HUES48 (cell line): Measurements from ENCODE around the gene MAP3K7CL.

Experiments used
- H3K27ac ChIP-seq: one replicate; pipeline ENCODE4 v1.7.0; 2013; ENCODE audit warnings: low read depth, low read length, inconsistent platforms
- H3K27me3 ChIP-seq: 2 replicates; pipeline ENCODE4 v1.6.1; 2013; ENCODE audit warnings: mild to moderate bottlenecking, low read length; ENCODE audit not compliant: control insufficient read depth, insufficient read depth
- H3K36me3 ChIP-seq: 2 replicates; pipeline ENCODE4 v1.6.1; 2013; ENCODE audit warnings: low read length; ENCODE audit not compliant: control insufficient read depth, insufficient read depth
- H3K4me1 ChIP-seq: 2 replicates; pipeline ENCODE4 v1.6.1; 2013; ENCODE audit warnings: mild to moderate bottlenecking, low read length; ENCODE audit not compliant: control insufficient read depth, insufficient read depth
- H3K4me3 ChIP-seq: 2 replicates; pipeline ENCODE4 v1.5.1; 2013; ENCODE audit warnings: mild to moderate bottlenecking, low read depth, low read length
- H3K9ac ChIP-seq: 2 replicates; pipeline ENCODE4 v1.6.1; 2013; ENCODE audit warnings: mild to moderate bottlenecking, low read depth, low read length, moderate library complexity
- H3K9me3 ChIP-seq: 2 replicates; pipeline ENCODE4 v1.6.1; 2013; ENCODE audit warnings: low read length; ENCODE audit not compliant: control insufficient read depth, insufficient read depth

The MAP3K7CL gene

GRCh38 chr21:29212446-29212845 lies 82.0 kb downstream of the MAP3K7CL start:
- H3K36me3 ChIP-seq, result no peaks in the 10 kb centered on the region
- H3K27ac ChIP-seq, result no peak overlapping the region
- H3K27me3 ChIP-seq, result no peaks in the 10 kb centered on the region
- H3K9ac ChIP-seq, result no peak overlapping the region
- H3K9me3 ChIP-seq, result no peaks in the 10 kb centered on the region
- H3K4me3 ChIP-seq, result no peak overlapping the region
- no peaks in the 10 kb centered on the region for H3K4me1 ChIP-seq

GRCh38 chr21:29213513-29214385 lies 83.3 kb downstream of the MAP3K7CL start:
- H3K36me3 ChIP-seq, result no peaks in the 10 kb centered on the region
- H3K27ac ChIP-seq, result no peak overlapping the region
- no peaks in the 10 kb centered on the region for H3K4me1 ChIP-seq
- no peak overlapping the region for H3K4me3 ChIP-seq
- no peaks in the 10 kb centered on the region for H3K27me3 ChIP-seq
- H3K9me3 ChIP-seq, result no peaks in the 10 kb centered on the region
- H3K9ac ChIP-seq, result no peak overlapping the region

- Histone ChIP-seq H3K4me1 (no peaks in the 10 kb centered on the region), H3K4me3 (no peak overlapping the region), H3K9me3 (no peaks in the 10 kb centered on the region), H3K27ac (no peak overlapping the region), H3K36me3 (no peaks in the 10 kb centered on the region), H3K27me3 (no peaks in the 10 kb centered on the region), H3K9ac (no peak overlapping the region)
These were observed 85.3 kb downstream of the MAP3K7CL start for GRCh38 chr21:29215709-29216108.

GRCh38 chr21:29217818-29218291 lies 87.4 kb downstream of the MAP3K7CL start:
- no peak overlapping the region for H3K4me3 ChIP-seq
- H3K27me3 ChIP-seq, result no peaks in the 10 kb centered on the region
- no peaks in the 10 kb centered on the region for H3K9me3 ChIP-seq
- H3K9ac ChIP-seq, result no peak overlapping the region
- H3K27ac ChIP-seq, result no peak overlapping the region
- H3K4me1 ChIP-seq, result no peaks in the 10 kb centered on the region
- no peaks in the 10 kb centered on the region for H3K36me3 ChIP-seq

- no peaks in the 10 kb centered on the region for H3K36me3 ChIP-seq
- H3K9ac ChIP-seq, result no peak overlapping the region
- no peaks in the 10 kb centered on the region for H3K27me3 ChIP-seq
- H3K4me1 ChIP-seq, result no peaks in the 10 kb centered on the region
- H3K27ac ChIP-seq, result no peak overlapping the region
- no peak overlapping the region for H3K4me3 ChIP-seq
- no peaks in the 10 kb centered on the region for H3K9me3 ChIP-seq
These were observed 88.3 kb downstream of the MAP3K7CL start for GRCh38 chr21:29218749-29219148.

GRCh38 chr21:29219165-29219770 lies 88.8 kb downstream of the MAP3K7CL start:
- no peak overlapping the region for H3K9ac ChIP-seq
- no peaks in the 10 kb centered on the region for H3K27me3 ChIP-seq
- H3K4me1 ChIP-seq, result no peaks in the 10 kb centered on the region
- no peak overlapping the region for H3K27ac ChIP-seq
- no peaks in the 10 kb centered on the region for H3K36me3 ChIP-seq
- no peak overlapping the region for H3K4me3 ChIP-seq
- no peaks in the 10 kb centered on the region for H3K9me3 ChIP-seq

- no peak overlapping the region for H3K9ac ChIP-seq
- no peaks in the 10 kb centered on the region for H3K4me1 ChIP-seq
- H3K36me3 ChIP-seq, result no peaks in the 10 kb centered on the region
- H3K9me3 ChIP-seq, result no peaks in the 10 kb centered on the region
- no peaks in the 10 kb centered on the region for H3K27me3 ChIP-seq
- no peak overlapping the region for H3K27ac ChIP-seq
- no peak overlapping the region for H3K4me3 ChIP-seq
These were observed 90.9 kb downstream of the MAP3K7CL start for GRCh38 chr21:29221253-29221744.

GRCh38 chr21:29224006-29224405 lies 93.6 kb downstream of the MAP3K7CL start:
- H3K4me1 ChIP-seq, result no peaks in the 10 kb centered on the region
- no peaks in the 10 kb centered on the region for H3K27me3 ChIP-seq
- H3K4me3 ChIP-seq, result no peak overlapping the region
- H3K27ac ChIP-seq, result no peak overlapping the region
- H3K36me3 ChIP-seq, result no peaks in the 10 kb centered on the region
- no peaks in the 10 kb centered on the region for H3K9me3 ChIP-seq
- H3K9ac ChIP-seq, result no peak overlapping the region
